B cell (primary cell): ENCODE data around the gene FXYD3. TPM values are rescaled to one million over a fixed set of nuclear protein-coding genes. Genes with fewer than 3 reads are reported as not detected.

Experiments
- ATAC-seq: fragments of 200-7000 bp; cut with Tn5 transposase; one replicate; pipeline ENCODE4 v1.10.0; 2021; ENCODE audit warnings: low read depth, mild to moderate bottlenecking, moderate number of reproducible peaks, moderate library complexity
- CTCF ChIA-PET: fragments of 350-600 bp; sonication (Branson Sonifier 250); formaldehyde crosslinking; loops from one replicate; lab custom pipeline; 2021; ENCODE audit warnings: antibody characterized with exemption, inconsistent platforms; lab: Charles Lee
- POLR2A ChIA-PET: fragments of 350-600 bp; sonication (Branson Sonifier 250); formaldehyde crosslinking; loops from one replicate; lab custom pipeline; 2021; ENCODE audit warnings: antibody characterized with exemption; lab: Charles Lee
- DNase-seq: peaks from one replicate; pipeline ENCODE4 v3.0.0; 2013
- H2AFZ ChIP-seq: 2 replicates; pipeline ENCODE4 v1.6.1; 2012; ENCODE audit warnings: mild to moderate bottlenecking, low read depth, low read length; ENCODE audit not compliant: insufficient read depth, poor library complexity, severe bottlenecking
- H3K27ac ChIP-seq, 2 donors: 1 replicate in 1 of 2; 2 replicates in 1 of 2; pipeline ENCODE4 v1.5.1; 2012 to 2013; ENCODE audit warnings: low read length in 2 of 2, mild to moderate bottlenecking in 2 of 2, moderate library complexity in 1 of 2
- H3K27me3 ChIP-seq, 4 experiments: fragments of 200-600 bp in 1 of 4; sonication (generic) in 1 of 4; replicated peaks in 1 of 4; 1 replicate in 2 of 4; 2 replicates in 2 of 4; pipeline versions ENCODE4 v1.6.1 to v1.7.0; 2013 to 2016; ENCODE audit warnings: low read length in 3 of 4, mild to moderate bottlenecking in 2 of 4, mixed read lengths in 1 of 4, moderate library complexity in 1 of 4; ENCODE audit not compliant: insufficient read depth in 4 of 4, control insufficient read depth in 3 of 4; ENCODE audit errors: control extremely low read depth in 1 of 4
- H3K36me3 ChIP-seq, 2 experiments: replicated peaks in 1 of 2; 1 replicate in 1 of 2; 2 replicates in 1 of 2; pipeline versions ENCODE4 v1.6.1 to v1.7.1; 2013; ENCODE audit warnings: low read length in 1 of 2; ENCODE audit not compliant: insufficient read depth in 2 of 2, control insufficient read depth in 1 of 2; ENCODE audit errors: control extremely low read depth in 1 of 2, extremely low read depth in 1 of 2
- H3K4me1 ChIP-seq, 2 donors: fragments of 200-600 bp in 1 of 2; sonication (generic) in 1 of 2; 1 replicate in 1 of 2; 2 replicates in 1 of 2; pipeline versions ENCODE4 v1.5.1 to v1.6.1; 2013 to 2017; ENCODE audit warnings: low read length in 2 of 2; ENCODE audit not compliant: control insufficient read depth in 2 of 2, insufficient read depth in 2 of 2
- H3K4me2 ChIP-seq: replicated peaks from 2 replicates; pipeline ENCODE3; 2012; ENCODE audit warnings: mild to moderate bottlenecking, low read depth, low read length; ENCODE audit not compliant: poor library complexity, severe bottlenecking
- H3K4me3 ChIP-seq, 5 experiments: fragments of 200-600 bp in 1 of 5; sonication (generic) in 1 of 5; 1 replicate in 3 of 5; 2 replicates in 2 of 5; pipeline versions ENCODE4 v1.5.1 to v1.7.0; 2011 to 2016; ENCODE audit warnings: low read length in 4 of 5, mild to moderate bottlenecking in 4 of 5, low read depth in 2 of 5, control low read depth in 1 of 5, moderate library complexity in 1 of 5; ENCODE audit not compliant: insufficient read depth in 1 of 5; ENCODE audit errors: control extremely low read depth in 1 of 5, extremely low read depth in 1 of 5
- H3K79me2 ChIP-seq: fragments of 200-600 bp; sonication (generic); one replicate; pipeline ENCODE4 v1.6.0; 2016; ENCODE audit warnings: low read length; ENCODE audit not compliant: control insufficient read depth, insufficient read depth
- H3K9ac ChIP-seq: fragments of 200-600 bp; sonication (generic); 2 replicates; pipeline ENCODE4 v1.6.1; 2017; ENCODE audit warnings: mild to moderate bottlenecking, low read length, moderate library complexity
- H3K9me3 ChIP-seq, 3 donors: one replicate each; pipeline versions ENCODE4 v1.6.1 to v1.7.1; 2013; ENCODE audit warnings: low read length in 2 of 3; ENCODE audit not compliant: control insufficient read depth in 2 of 3, insufficient read depth in 1 of 3; ENCODE audit errors: control extremely low read depth in 1 of 3
- H4K20me1 ChIP-seq: 2 replicates; pipeline ENCODE4 v1.6.0; 2012; ENCODE audit warnings: mild to moderate bottlenecking, low read length; ENCODE audit not compliant: insufficient read depth, control insufficient read depth, poor library complexity, severe bottlenecking
- H3K27ac Mint-ChIP-seq: one replicate; pipeline ENCODE4 v1.8.0; 2021; ENCODE audit warnings: mixed read lengths
- H3K27me3 Mint-ChIP-seq: one replicate; pipeline ENCODE4 v1.8.0; 2021; ENCODE audit warnings: mixed read lengths
- H3K4me1 Mint-ChIP-seq: one replicate; pipeline ENCODE4 v1.8.0; 2021; ENCODE audit warnings: mixed read lengths
- H3K4me3 Mint-ChIP-seq: one replicate; pipeline ENCODE4 v1.8.0; 2021; ENCODE audit warnings: mixed read lengths
- H3K9me3 Mint-ChIP-seq: one replicate; pipeline ENCODE4 v1.8.0; 2022; ENCODE audit warnings: mixed read lengths; ENCODE audit not compliant: insufficient read depth
- CTCF ChIP-seq: fragments of 200-600 bp; IDR thresholded peaks from one replicate; pipeline ENCODE4 v1.8.0; 2022; ENCODE audit warnings: antibody characterized with exemption, mild to moderate bottlenecking
- EZH2 ChIP-seq: IDR thresholded peaks from 2 replicates; pipeline ENCODE4 v1.6.1; 2012; ENCODE audit warnings: borderline replicate concordance, low read depth, mild to moderate bottlenecking, moderate library complexity, low read length; ENCODE audit not compliant: insufficient read depth, poor library complexity, severe bottlenecking
- WGBS: methylation state at CpG from one replicate; pipeline ENCODE4 v1.1.5; 2013; ENCODE audit warnings: missing lambda C conversion rate; ENCODE audit not compliant: insufficient coverage; 5-methylcytosine and 5-hydroxymethylcytosine counted together
- intact Hi-C: fragments of 100-400 bp; cut with micrococcal nuclease; formaldehyde crosslinking; loops from one replicate; pipeline ENCODE4 v1.10.0; 2022
- polyA plus RNA-seq: library from polyadenylated mRNA; depleted of rRNA; stranded (reverse); fragments of >200 nt; gene quantifications from 2 replicates; pipeline ENCODE4 v1.2.3, GENCODE V29; 2012
- total RNA-seq, 2 donors: library from RNA; stranded (reverse); fragments of 120-200 nt in 1 of 2; gene quantifications; 1 replicate in 1 of 2; 2 replicates in 1 of 2; pipeline versions ENCODE4 v1.2.3 to v1.2.4, GENCODE V29; 2013 to 2022

Gene FXYD3
- total and polyA plus RNA-seq, 2 donors (not counting 1 experiment from before 2014, with no cell fraction given), result not detected

- Histone ChIP-seq H3K9ac (no peak overlapping the region), H3K4me1 (peaks cover 58 to 65% of the 10 kb centered on the region in 2 donors), H3K4me3 (no peak overlapping the region), H4K20me1 (no peaks in the 10 kb centered on the region), H3K36me3 (no peaks in the 10 kb centered on the region), H3K79me2 (no peaks in the 10 kb centered on the region), H3K9me3 (no peaks in the 10 kb centered on the region), H3K27me3 (no peaks in the 10 kb centered on the region), H3K4me2 (no peak overlapping the region), H2AFZ (no peak overlapping the region), H3K27ac (no peak overlapping the region)
- TF ChIP-seq EZH2, result no peak
- TF ChIP-seq CTCF, result no peak
- ATAC-seq, result no peak
- Mint-ChIP-seq H3K27ac (no peak overlapping the region), H3K4me1 (peaks cover 67% of the 10 kb centered on the region), H3K9me3 (no peaks in the 10 kb centered on the region), H3K27me3 (peaks cover 5% of the 10 kb centered on the region), H3K4me3 (no peak overlapping the region)
- CTCF ChIA-PET, result interaction anchor here (0.6 to 14.9 kb wide), 8 partner anchors 10 to 72 kb away, joined by 3 to 192 read pairs (median 3); partner anchors contain the start of gene FXYD7
- WGBS, result 79% methylated on average over 2 of the region's 6 CpGs
- intact Hi-C loops, result no loop called here
- no peak for DNase-seq
- POLR2A ChIA-PET, result no interaction called here
Measured at GRCh38 chr19:35081201-35081600, 34.4 kb upstream of the FXYD3 start.

- peak; percentile 66 for ATAC-seq
- DNase-seq, result peak; percentile 54
- H3K4me1 Mint-ChIP-seq, result peaks cover 77% of the 10 kb centered on the region
- no peaks in the 10 kb centered on the region for H3K9me3 Mint-ChIP-seq
- POLR2A ChIA-PET, result no interaction called here
- no peaks in the 10 kb centered on the region for H3K9me3 ChIP-seq
- peak overlapping the region; percentile 67 for H2AFZ ChIP-seq
- no peaks in the 10 kb centered on the region for H3K36me3 ChIP-seq
- peak overlapping the region in 1 of 5 experiments; percentile 4 for H3K4me3 ChIP-seq
- TF ChIP-seq CTCF (no peak), EZH2 (no peak)
- intact Hi-C loops, result no loop called here
- no peaks in the 10 kb centered on the region for H3K79me2 ChIP-seq
- no peaks in the 10 kb centered on the region for H3K27me3 Mint-ChIP-seq
- peak overlapping the region; percentile 90 to 92 for H3K27ac ChIP-seq
- H4K20me1 ChIP-seq, result no peaks in the 10 kb centered on the region
- CTCF ChIA-PET, result interaction anchor here (1.2 to 14.9 kb wide), 4 partner anchors 9 to 18 kb away, joined by 3 to 192 read pairs (median 8); no protein-coding TSS in a partner anchor
- H3K4me3 Mint-ChIP-seq, result peak overlapping the region; percentile 79
- peak overlapping the region; percentile 62 for H3K4me2 ChIP-seq
- peak overlapping the region; percentile 90 for H3K27ac Mint-ChIP-seq
- 32% methylated on average over 15 of the region's 15 CpGs for WGBS
- no peaks in the 10 kb centered on the region for H3K27me3 ChIP-seq
- H3K4me1 ChIP-seq, result peaks cover 75 to 82% of the 10 kb centered on the region in 2 donors
- peak overlapping the region; percentile 24 for H3K9ac ChIP-seq
Measured at GRCh38 chr19:35083691-35084508, 31.7 kb upstream of the FXYD3 start.
